ENCODE measurements around the gene CCDC188. TPM values are rescaled to one million over a fixed set of nuclear protein-coding genes. Genes with fewer than 3 reads are reported as not detected.
A peak's percentile ranks its signal among the peaks of the same experiment; 100 is the strongest.

Gene CCDC188
- total and polyA plus RNA-seq, 9 of the 15 experiments (the other 6 are each of a cell fraction or from before 2014, with no cell fraction given) = not detected

DNA sequence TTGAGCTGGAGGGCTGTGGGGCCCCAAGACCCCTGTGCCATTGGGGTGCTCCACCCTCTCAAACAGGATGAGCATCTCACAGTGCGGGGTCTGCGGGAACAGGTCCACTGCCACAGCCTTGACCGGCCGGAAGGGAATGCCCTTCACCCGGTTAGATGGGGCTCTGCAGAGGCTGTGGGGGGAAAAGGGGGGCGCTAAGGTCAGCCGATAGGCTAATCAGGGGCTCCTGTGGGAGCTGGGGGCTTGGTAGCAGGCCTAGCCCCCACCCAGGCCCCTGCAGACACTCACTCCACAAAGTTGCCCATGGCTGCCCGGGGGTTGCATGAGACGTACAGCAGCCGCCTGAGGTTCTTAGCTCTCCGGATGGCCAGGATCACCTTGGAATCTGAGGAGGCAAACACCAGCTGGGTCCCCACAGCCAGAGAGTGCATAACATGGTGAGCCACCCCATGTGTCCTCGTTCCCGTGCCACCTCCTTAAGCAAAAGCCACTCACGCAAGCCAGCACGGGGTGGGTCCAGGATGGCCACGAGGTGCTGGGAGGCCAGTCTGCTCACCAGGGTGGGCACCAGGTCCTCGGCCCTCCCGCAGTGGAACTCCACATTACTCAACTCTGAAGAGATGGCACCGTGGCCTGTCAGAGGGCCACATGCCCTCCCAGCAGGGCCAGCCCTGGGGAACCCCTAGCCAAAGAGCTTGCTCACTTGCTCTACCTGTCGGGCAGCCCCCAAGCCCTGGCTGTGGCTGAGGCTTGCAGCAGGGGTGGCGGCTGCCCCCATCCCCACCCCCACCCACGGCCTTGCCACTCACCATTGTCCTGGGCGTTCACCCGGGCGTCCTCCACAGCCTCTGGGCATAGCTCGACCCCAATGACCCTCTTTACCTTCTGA is 38.0 kb downstream of the CCDC188 start (continued):
- TF ChIP-seq, protein P1, sequence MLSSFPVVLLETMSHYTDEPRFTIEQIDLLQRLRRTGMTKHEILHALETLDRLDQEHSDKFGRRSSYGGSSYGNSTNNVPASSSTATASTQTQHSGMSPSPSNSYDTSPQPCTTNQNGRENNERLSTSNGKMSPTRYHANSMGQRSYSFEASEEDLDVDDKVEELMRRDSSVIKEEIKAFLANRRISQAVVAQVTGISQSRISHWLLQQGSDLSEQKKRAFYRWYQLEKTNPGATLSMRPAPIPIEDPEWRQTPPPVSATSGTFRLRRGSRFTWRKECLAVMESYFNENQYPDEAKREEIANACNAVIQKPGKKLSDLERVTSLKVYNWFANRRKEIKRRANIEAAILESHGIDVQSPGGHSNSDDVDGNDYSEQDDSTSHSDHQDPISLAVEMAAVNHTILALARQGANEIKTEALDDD (IDR thresholded peaks at IDR 0.05) = no peak
- TF ChIP-seq YBX1 (IDR thresholded peaks at IDR 0.05) = no peak
- TF ChIP-seq HNRNPK (IDR thresholded peaks at IDR 0.05; ENCODE audit: low read depth, low read length, poor library complexity, severe bottlenecking) = no peak
- no peak for TF ChIP-seq ZNF639 (CRISPR knock-in tag; conservative IDR thresholded peaks at IDR 0.05 in 1 of 2, IDR thresholded peaks at IDR 0.05 in 1 of 2)
- TF ChIP-seq SRSF1 (IDR thresholded peaks at IDR 0.05; ENCODE audit: low read depth, low read length) = no peak
- TF ChIP-seq ZNF280B (CRISPR knock-in tag; IDR thresholded peaks at IDR 0.05) = peak; percentile 54; the same call in 1 of the 2 replicates
- TF ChIP-seq, protein P2, sequence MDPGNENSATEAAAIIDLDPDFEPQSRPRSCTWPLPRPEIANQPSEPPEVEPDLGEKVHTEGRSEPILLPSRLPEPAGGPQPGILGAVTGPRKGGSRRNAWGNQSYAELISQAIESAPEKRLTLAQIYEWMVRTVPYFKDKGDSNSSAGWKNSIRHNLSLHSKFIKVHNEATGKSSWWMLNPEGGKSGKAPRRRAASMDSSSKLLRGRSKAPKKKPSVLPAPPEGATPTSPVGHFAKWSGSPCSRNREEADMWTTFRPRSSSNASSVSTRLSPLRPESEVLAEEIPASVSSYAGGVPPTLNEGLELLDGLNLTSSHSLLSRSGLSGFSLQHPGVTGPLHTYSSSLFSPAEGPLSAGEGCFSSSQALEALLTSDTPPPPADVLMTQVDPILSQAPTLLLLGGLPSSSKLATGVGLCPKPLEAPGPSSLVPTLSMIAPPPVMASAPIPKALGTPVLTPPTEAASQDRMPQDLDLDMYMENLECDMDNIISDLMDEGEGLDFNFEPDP (CRISPR knock-in tag; IDR thresholded peaks at IDR 0.05) = peak; percentile 18; the same call in 1 of the 2 replicates
- no peak; the same call in 1 of the 2 replicates for TF ChIP-seq OTX1 (CRISPR knock-in tag; IDR thresholded peaks at IDR 0.05)
- TF ChIP-seq ZNF57 (CRISPR knock-in tag; IDR thresholded peaks at IDR 0.05) = no peak
- TF ChIP-seq E2F1 (CRISPR knock-in tag; IDR thresholded peaks at IDR 0.05) = 0 out of 2 replicates have a peak, but pooled peaks have one; percentile 56
- TF ChIP-seq CBFB (CRISPR knock-in tag; IDR thresholded peaks at IDR 0.05) = no peak
- TF ChIP-seq ETS2 (tag; IDR thresholded peaks at IDR 0.05; ENCODE audit: borderline replicate concordance, poor library complexity, severe bottlenecking) = no peak
- no peak for TF ChIP-seq CBFA2T2 (conservative IDR thresholded peaks at IDR 0.05)
- no peak for TF ChIP-seq MED1 (CRISPR knock-in tag; IDR thresholded peaks at IDR 0.05; ENCODE audit: borderline replicate concordance)
- TF ChIP-seq TCFL5 (CRISPR knock-in tag; conservative IDR thresholded peaks at IDR 0.05) = no peak
- TF ChIP-seq TEAD4 (IDR thresholded peaks at IDR 0.05; ENCODE audit: low read length) = 0 out of 2 replicates have a peak, but pooled peaks have one; percentile 5
- no peak for TF ChIP-seq TEAD4 (CRISPR knock-in tag; IDR thresholded peaks at IDR 0.05; ENCODE audit: borderline replicate concordance)
- no peak for TF ChIP-seq ZBTB8A (IDR thresholded peaks at IDR 0.05; ENCODE audit: partially characterized antibody)
